GM19099 (cell line): Measurements from ENCODE around the gene DCAF8L2.

ENCODE experiments used
- POLR2A ChIP-seq: IDR thresholded peaks from 3 replicates; pipeline ENCODE4 v1.6.1; 2011; ENCODE audit warnings: low read depth; ENCODE audit not compliant: insufficient read length; ENCODE audit errors: extremely low read depth

DCAF8L2 gene

DNA sequence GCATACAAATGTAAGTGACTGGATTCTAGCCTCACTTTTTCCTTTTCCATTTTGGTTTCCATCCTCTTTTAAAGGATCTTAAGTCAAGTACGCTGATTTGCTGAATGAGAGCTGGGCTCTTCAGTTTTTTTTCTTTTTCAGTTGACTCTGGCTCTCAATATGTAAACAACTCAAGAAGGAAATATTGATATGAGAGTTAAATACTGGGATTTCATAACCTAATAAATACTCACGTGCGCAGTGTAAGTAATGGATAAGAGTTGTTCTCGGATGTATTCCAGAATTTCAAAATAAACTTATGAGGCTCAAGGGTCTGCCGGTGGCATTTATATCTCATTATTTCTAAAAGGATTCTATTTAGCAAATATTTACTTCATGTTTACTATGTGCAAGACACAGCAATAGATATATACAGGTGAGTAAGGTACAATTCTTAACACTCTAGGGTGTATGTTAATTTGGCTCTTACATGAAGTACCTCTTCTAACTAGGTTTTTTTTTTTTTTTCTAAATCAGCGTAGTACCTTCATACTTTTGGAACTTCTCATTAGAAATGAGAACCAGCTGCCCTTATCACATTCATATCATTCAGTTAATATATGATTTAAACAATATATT is 206.6 kb downstream of the DCAF8L2 start:
- TF ChIP-seq POLR2A: no peak

DNA sequence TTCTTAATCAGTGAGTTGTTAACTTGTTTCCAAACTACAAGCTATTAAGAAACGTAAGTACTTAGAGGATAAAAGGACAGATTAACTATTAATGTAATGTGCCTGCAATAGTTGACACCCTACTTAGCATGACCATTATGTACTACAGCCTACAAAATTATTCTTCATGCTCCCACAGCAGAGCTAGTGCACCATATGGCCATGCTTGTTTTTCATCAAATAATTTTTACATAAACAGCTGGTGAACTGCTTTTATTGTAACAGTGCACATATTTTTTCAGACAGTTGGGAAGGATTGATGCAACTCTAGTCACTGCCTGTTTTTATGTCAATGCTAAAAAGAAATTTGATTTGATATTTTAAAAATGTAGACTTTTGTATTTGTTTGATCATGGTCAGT is 207.4 kb downstream of the DCAF8L2 start:
- no peak for TF ChIP-seq POLR2A
